ENCODE data around the gene ASIC4.

The ASIC4 gene

DNA sequence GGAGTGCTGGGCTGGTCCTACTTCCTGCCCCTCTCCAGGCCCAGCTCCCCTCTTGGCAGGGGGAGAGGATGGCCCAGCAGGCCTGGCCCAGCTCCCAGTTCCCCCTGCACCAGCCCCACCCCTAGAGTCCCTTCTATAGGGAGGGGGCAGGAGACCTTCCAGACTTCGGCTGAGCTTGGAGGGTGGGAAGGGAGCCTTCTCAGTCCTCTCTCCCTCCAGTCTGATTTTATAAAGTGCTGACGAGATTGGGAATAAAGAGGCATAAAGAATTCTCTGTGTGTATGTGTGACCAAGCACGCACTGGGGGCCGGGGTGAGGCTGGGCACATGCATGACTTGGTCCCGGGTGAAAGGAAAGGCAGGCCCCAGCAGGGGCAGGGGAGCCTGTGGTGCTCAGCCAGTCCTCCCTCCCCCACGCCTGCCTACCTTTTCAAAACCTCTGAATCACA is 24.2 kb downstream of the ASIC4 start:
- TF ChIP-seq, protein P1, sequence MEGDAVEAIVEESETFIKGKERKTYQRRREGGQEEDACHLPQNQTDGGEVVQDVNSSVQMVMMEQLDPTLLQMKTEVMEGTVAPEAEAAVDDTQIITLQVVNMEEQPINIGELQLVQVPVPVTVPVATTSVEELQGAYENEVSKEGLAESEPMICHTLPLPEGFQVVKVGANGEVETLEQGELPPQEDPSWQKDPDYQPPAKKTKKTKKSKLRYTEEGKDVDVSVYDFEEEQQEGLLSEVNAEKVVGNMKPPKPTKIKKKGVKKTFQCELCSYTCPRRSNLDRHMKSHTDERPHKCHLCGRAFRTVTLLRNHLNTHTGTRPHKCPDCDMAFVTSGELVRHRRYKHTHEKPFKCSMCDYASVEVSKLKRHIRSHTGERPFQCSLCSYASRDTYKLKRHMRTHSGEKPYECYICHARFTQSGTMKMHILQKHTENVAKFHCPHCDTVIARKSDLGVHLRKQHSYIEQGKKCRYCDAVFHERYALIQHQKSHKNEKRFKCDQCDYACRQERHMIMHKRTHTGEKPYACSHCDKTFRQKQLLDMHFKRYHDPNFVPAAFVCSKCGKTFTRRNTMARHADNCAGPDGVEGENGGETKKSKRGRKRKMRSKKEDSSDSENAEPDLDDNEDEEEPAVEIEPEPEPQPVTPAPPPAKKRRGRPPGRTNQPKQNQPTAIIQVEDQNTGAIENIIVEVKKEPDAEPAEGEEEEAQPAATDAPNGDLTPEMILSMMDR (IDR thresholded peaks at IDR 0.05; ENCODE audit: low read depth, low read length, missing control alignments), result no peak
- peak; percentile 42 for DNase-seq (ENCODE audit: low read depth)
- in situ Hi-C loops (cut with HindIII; ENCODE audit: low sequenced_read_pairs), result loop anchor here (25.0 kb wide), 1 partner anchor 126 kb away; the partner anchor contains the start of gene DES
- peak overlapping the region; percentile 4 for H3K4me3 ChIP-seq (ENCODE audit: low read depth, low read length)

DNA sequence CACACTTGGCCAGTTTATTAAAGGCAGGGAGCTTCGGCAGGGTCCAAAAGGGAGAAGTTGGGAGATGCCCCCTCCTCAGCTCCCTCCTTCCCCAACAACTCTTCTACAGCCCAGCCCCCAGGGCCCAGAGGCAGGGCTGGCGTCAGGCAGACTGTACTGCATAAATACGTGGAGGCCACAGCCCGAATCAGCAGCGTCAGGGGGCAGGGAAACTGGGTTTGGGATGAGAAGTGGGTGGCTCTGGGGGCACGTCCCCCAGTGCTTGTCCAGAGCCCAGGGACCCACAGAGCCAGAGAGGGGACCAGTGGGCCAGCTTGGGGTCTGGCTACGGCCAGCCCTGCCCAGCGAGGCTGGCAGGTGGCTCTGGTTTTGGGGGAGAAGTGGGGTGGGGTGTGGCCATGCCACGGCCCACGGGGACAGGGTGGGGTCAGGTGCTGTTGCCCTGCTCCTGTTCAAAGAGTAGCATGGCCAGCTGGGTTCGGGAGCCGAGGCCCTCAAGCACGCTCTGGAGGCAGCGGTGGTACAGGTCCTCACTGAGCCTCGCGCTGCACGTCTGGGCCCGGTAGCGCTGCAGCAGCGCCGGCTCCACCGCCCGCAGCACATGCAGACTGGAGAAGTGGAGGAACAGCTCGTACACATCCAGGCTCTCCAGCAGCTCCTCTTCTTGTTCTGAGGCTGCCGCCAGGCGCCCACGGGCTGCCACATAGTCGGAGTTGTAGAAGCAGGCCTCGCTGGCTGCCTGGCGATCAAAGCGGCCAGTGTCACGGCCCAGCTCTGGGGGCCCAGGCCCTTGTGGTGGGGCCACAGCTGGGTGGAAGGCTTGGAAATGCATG is 24.9 kb downstream of the ASIC4 start:
- TF ChIP-seq, protein P1 (IDR thresholded peaks at IDR 0.05; ENCODE audit: low read depth, low read length, missing control alignments), result no peak
- DNase-seq (ENCODE audit: low read depth), result no peak
- peak overlapping the region; percentile 4 for H3K4me3 ChIP-seq (ENCODE audit: low read depth, low read length)
- in situ Hi-C loops (cut with HindIII; ENCODE audit: low sequenced_read_pairs), result loop anchor here (25.0 kb wide), 1 partner anchor 127 kb away; the partner anchor contains the start of gene DES

GRCh38 chr2:219539926-219540678 is 25.8 kb downstream of the ASIC4 start:
- in situ Hi-C loops (cut with HindIII; ENCODE audit: low sequenced_read_pairs), result loop anchor here (5.0 to 25.0 kb wide), 2 partner anchors 107 to 128 kb away; partner anchors contain the start of gene DES
- DNase-seq (ENCODE audit: low read depth), result no peak
- no peak overlapping the region for H3K4me3 ChIP-seq (ENCODE audit: low read depth, low read length)
- TF ChIP-seq, protein P1 (IDR thresholded peaks at IDR 0.05; ENCODE audit: low read depth, low read length, missing control alignments), result no peak

DNA sequence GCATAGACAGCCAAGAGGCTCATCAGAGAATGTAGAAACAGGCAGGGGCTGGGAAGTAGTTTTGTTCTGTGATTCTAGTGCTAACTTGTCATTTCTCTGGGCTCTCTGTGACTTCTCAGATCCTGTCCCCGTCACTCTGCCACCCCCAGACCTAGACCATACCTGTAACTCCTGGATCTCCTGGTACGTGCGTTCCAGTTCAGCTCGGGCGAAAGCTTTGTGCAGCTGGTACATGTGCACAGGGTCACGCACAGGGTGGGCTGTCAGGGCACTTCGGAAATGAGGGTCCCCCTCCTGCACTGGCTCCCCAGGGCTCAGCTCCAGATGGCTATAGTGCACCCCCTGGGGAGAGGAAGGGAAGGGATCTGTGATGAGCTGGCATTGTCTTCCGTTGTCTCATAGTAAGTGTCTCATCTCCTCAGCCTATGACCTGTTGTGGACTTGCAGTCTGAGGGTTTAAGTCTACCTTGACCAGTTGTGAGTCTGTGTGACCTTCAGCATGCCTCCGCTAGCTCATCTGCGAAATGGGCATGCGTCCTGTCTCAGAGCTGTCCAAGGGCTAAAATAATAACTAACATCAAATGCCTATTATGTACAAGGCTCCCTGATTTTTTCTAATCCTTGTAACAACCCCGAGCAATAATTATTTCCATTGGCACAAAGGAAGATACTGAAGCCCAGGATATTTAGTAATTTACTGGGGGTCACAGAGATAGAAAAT is 26.7 kb downstream of the ASIC4 start:
- no peak for DNase-seq (ENCODE audit: low read depth)
- no peak overlapping the region for H3K4me3 ChIP-seq (ENCODE audit: low read depth, low read length)
- TF ChIP-seq, protein P1 (IDR thresholded peaks at IDR 0.05; ENCODE audit: low read depth, low read length, missing control alignments), result no peak
- in situ Hi-C loops (cut with HindIII; ENCODE audit: low sequenced_read_pairs), result loop anchor here (5.0 to 25.0 kb wide), 2 partner anchors 106 to 129 kb away; partner anchors contain the start of gene DES

DNA sequence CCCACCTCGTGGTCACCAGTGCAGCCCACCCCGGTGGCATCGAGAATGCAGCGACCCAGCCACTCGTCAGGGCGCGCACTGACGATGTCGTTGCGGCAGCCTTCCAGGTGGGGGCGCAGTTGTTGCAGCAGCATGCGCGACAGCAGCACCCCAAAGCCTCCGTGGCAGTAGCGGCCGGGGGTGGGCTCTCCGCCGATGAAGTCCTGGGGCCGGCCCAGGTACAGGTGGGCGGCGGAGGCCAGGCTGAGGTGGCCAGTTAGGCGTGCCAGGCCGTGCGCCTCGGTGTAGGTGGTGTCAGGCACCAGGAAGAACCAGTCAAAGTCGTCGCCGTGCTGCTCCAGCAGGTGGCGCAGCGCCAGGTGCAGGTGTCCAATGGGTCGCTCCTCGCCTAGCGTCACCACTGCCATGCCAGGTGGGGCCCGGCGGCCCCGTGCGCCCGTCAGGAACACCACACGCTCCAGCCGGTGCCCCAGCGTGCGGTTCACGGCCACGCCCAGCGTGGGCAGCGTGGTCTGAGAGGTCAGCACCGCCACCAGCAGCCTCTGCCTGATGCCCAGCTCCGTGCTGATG is 27.4 kb downstream of the ASIC4 start:
- TF ChIP-seq, protein P1 (IDR thresholded peaks at IDR 0.05; ENCODE audit: low read depth, low read length, missing control alignments), result peak; percentile 92
- in situ Hi-C loops (cut with HindIII; ENCODE audit: low sequenced_read_pairs), result loop anchor here (5.0 to 25.0 kb wide), 2 partner anchors 106 to 129 kb away; partner anchors contain the start of gene DES
- peak; percentile 33 for DNase-seq (ENCODE audit: low read depth)
- H3K4me3 ChIP-seq (ENCODE audit: low read depth, low read length), result peak overlapping the region; percentile 77
